Choroid plexus epithelial cell (primary cell): ENCODE measurements around the gene SLC35F3.
A peak's percentile ranks its signal among the peaks of the same experiment; 100 is the strongest.

Experiments
- DNase-seq: peaks from one replicate; pipeline ENCODE4 v3.0.0-alpha.2; 2010; ENCODE audit warnings: low read depth
- H3K4me3 ChIP-seq: 2 replicates; pipeline ENCODE4 v1.5.1; 2011; ENCODE audit warnings: low read depth, mild to moderate bottlenecking, control low read depth, low read length, moderate library complexity
- TF ChIP-seq, protein P1 (sequence below): conservative IDR thresholded peaks from 2 replicates; pipeline ENCODE4 v1.5.1; 2011; ENCODE audit warnings: low read depth, mild to moderate bottlenecking, control low read depth, inconsistent platforms, low read length, moderate library complexity

The SLC35F3 gene

GRCh38 chr1:234342774-234343173 is 438.3 kb downstream of the SLC35F3 start:
- H3K4me3 ChIP-seq, result no peak overlapping the region
- no peak for DNase-seq
- TF ChIP-seq, protein P1, sequence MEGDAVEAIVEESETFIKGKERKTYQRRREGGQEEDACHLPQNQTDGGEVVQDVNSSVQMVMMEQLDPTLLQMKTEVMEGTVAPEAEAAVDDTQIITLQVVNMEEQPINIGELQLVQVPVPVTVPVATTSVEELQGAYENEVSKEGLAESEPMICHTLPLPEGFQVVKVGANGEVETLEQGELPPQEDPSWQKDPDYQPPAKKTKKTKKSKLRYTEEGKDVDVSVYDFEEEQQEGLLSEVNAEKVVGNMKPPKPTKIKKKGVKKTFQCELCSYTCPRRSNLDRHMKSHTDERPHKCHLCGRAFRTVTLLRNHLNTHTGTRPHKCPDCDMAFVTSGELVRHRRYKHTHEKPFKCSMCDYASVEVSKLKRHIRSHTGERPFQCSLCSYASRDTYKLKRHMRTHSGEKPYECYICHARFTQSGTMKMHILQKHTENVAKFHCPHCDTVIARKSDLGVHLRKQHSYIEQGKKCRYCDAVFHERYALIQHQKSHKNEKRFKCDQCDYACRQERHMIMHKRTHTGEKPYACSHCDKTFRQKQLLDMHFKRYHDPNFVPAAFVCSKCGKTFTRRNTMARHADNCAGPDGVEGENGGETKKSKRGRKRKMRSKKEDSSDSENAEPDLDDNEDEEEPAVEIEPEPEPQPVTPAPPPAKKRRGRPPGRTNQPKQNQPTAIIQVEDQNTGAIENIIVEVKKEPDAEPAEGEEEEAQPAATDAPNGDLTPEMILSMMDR, result no peak

- TF ChIP-seq, protein P1, result no peak
- H3K4me3 ChIP-seq, result no peak overlapping the region
- no peak for DNase-seq
Measured at GRCh38 chr1:234345237-234345636, 440.8 kb downstream of the SLC35F3 start.

- H3K4me3 ChIP-seq, result no peak overlapping the region
- TF ChIP-seq, protein P1, result no peak
- DNase-seq, result no peak
Measured at GRCh38 chr1:234348964-234349363, 444.5 kb downstream of the SLC35F3 start.

DNA sequence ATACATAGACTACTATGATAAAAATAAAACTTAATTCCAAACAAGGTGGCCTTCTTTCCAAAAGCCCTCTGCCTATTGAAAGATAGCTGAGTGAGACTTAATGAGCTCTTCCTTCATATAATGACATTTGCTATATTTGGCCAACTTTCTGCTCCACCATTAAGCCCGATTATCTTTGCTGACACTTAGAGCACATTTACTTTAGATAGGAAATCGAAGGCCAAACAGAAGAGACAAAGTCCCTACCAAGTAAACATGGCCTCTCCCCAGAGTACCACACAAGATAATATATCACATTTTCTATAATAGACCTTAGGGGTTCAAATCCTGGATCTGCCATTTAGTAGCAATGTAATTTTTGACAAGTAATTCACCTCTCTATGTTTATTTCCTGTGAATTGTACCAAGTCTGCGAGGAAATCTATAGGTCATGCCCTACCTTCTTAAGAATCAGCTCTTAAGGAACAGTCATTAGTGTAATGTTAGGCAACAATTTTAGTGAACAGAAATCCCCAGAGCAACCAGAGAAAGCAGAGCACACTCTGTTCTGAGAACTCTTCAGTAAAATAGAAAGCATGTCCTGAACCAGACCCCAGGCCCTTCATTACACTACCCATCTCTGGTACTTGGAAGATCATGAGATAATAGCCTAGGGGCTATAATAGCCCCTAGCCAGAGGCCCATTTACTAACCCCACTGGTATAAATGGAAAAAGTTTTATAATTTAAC is 451.5 kb downstream of the SLC35F3 start:
- TF ChIP-seq, protein P1, result no peak
- H3K4me3 ChIP-seq, result no peak overlapping the region
- no peak for DNase-seq

DNA sequence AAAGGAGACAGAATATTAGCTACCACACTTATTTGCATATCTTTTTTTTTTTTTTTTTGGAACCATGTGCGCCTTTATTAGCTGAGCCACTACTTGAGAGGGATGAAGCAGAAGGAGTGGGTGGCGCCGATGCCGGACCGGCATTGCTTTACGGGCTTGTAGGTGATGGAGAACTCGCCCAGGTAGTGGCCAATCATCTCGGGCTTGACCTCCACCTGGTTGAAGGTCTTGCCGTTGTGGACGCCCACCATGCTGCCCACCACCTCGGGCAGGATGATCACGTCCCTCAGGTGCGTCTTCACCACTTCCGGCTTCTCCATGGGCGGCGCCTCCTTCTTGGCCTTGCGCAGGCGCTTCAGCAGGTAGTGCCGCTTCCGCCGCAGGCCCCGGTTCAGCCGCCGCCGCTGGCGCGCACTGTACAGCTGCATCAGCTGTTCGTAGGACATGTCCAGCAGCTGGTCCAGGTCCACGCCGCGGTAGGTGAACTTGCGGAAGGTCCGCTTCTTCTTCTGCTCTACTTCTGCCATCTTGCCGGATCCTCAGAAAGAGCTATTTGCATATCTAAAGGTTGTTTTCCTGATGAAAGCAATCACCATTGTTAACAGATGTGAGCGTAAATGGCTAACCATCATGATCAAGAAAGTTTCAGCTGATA is 452.3 kb downstream of the SLC35F3 start:
- peak; percentile 18 for DNase-seq
- H3K4me3 ChIP-seq, result peak overlapping the region; percentile 47

GRCh38 chr1:234357831-234358230 is 453.4 kb downstream of the SLC35F3 start:
- no peak overlapping the region for H3K4me3 ChIP-seq
- TF ChIP-seq, protein P1, result no peak
- no peak for DNase-seq

DNA sequence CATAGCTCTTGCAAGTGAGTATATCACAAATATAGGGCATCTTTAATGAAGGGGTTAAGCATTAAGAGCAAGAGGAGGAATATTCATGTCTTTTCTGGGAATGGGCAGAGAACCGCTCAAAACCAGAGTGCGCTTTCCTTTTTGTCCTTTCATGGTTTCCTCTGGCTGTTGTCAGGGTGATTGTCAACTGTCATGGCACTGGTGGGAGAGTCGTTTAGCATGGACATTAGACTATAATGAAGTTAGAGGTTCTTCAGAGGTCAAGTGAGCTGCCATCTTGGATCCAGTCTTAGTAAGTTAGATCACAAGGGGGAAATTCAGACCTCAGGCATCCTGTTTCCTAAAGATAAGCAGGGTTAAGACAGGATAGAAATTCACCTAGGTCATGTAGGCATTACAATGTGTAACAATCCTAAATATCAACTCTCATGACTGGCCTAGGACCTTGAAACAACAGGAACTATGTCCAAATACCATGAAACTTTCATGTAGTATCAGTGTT is 456.7 kb downstream of the SLC35F3 start:
- no peak overlapping the region for H3K4me3 ChIP-seq
- DNase-seq, result no peak
- TF ChIP-seq, protein P1, result no peak
